Activated CD8-positive, alpha-beta memory T cell treated with anti-CD3 and anti-CD28 coated beads, Interleukin-2, amount 50 U/mL, for 24 hours (primary cell): Measurements from ENCODE around the gene CALB2.
A peak's percentile ranks its signal among the peaks of the same experiment; 100 is the strongest.

Experiments
- DNase-seq: peaks from one replicate; pipeline ENCODE4 v3.0.0-alpha.2; 2020; ENCODE audit errors: extremely low read depth

CALB2 gene

DNA sequence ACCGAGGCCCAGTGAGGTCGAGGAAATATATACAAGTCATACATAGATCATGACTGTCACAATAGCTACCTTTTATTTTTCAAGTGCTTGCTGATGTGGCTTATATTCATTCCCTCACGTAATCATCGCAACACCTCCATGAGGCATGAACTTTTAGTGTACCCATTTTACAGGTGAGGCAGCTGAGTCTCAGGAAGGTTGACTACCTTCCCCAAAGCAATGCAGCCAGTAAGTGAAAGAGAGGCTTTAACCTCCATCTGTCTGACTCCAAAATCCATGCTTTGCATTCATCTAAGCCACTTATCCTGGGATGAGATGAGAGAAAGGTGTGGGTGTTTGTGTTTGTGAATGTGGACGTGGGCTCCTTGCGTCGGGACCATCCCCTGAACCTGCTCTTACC is 30.8 kb downstream of the CALB2 start:
- DNase-seq, result no peak

DNA sequence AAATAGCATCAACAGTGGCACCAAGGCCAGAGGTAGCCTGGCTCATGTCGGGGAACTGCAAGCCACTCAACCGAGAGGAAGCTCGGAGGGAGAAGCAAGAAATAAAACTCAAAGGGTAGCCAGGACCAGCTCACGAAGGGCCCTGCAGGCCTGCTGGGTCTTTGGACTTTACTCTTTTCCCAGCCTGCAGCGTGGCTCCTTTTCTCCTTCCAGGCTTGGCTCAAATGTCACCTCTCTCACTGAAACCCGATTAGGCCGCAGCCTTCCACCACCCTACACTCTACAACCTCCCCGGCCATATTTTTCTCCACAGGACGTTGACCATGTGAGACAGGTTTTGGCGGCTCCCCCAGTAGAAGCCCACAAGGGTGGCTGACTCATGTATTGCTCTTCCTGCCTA is 38.1 kb downstream of the CALB2 start:
- DNase-seq, result no peak

DNA sequence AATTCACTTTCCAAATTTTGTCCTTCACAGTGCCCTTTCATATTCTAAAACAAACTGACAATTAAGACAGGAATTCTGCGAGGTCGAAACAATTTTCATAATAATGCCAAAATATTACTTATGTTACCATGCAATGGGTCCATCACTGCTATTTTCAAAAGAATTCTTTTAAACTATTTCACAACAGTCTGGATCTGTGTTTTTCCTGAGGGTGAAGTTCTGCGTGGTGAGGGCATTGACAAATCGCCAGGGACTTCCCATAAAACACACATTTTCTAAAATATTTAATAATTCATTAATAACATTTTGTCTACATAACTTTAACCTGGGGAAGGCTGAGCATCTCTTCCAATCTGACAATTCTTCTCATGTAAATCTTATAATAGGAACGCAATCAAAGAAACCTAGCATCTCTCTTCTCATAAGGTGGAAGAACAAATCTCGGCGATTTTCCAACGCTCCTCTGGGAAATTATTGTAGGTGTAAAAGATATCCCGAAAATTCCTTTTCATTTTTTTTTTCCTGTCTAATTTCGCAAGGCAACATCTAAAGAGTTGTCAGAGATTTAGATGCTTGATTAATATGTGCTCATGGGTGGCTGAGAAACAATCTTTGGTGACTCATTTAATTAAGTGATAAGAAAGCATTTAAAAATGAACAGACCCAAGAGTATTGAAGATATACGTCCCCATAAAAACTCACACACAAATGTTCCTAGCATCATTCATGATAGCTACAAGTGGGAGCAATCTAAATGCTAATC is 41.5 kb downstream of the CALB2 start:
- DNase-seq, result no peak

DNA sequence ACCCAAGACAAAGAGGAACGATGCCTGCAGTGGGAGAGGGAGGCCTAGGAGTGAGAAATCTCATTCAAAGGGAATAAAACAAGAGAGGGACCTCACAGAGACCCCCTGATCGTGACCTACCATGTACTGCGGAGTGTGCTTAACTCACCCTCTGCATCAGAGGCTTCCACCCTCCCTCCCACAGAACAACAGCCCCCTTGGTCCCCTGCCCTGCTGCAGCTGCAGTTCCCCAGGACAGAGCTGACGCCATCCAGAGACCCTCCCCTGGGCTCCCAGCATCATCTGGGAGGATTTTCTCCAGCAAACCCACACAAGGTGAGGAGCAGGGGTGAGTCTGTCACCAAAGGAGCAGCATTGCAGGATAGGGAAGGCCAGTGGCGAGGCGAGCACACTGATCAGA is 43.5 kb downstream of the CALB2 start:
- DNase-seq, result no peak

DNA sequence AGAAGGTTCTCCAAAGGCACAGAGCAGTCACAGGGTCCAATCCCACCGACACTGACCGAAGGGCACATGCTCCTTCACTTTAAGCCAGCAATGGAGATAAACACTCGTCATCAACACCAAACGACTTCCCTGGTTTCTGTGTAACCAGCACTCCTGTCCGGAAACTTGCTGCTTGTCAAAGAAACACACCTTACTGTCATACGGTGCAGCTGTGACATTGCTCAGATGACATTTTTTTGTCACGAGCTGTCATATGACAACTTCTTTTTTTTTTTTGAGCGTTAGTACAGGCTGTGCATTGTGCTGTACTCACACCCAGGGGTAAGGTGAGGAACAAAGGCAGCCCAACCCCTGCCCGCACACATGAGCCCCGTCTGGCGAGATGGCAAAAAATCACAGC is 44.2 kb downstream of the CALB2 start:
- DNase-seq, result no peak

DNA sequence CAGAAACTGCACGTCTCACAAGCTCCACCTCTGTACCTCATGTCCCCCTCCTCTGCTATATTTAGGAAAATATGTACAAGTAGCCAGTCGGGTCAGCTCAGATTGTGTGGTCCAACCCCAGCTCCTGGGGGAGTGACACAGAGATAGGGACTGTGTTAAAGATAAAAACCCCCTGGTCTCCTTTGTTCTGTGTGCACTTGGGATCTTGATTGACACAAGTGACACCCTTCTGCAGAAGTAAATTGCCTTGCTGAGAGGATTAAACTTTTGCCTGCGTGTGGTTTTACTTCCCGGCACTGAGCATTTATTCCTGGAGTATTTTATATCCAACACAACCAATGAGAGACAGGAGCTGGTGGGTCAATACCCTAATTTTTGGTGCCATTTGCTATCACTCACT is 45.8 kb downstream of the CALB2 start:
- no peak for DNase-seq

DNA sequence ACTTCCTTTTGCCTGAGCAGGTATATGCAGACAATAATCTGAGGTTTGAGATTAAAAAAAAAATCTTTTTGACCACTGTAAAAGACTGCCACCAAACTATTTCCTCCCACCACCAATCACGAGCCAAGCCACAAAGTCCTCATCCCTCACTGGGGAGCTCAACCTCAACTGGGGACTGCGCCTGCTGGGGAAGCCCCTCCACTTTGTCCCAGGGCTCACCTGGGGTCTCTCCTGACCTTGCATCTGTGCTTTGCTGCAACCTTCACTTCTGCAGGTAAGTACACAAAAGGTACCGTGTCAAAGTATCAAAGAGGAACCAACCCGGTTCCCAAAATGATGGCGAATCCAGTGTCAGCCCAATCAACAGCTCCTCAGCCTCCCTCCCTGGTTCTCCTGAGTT is 47.8 kb downstream of the CALB2 start:
- DNase-seq, result no peak

DNA sequence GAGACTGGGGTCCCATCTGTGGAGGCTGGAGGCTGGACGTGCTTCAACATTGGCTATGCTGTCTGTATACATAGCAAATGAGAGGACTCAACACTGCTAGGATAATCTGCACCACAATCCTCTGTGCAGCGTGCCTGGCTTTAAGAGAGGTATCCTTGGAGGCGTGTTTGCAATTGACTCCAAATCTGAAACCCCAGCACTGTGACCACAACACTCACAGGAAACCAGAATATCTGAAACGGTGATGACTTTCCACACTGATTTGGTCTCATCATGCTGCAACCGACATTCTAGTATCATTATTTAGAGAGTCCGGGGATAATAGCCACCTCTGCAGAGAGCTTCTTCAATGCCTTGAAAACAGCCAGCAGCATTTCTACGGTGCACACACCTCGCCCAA is 48.2 kb downstream of the CALB2 start:
- DNase-seq, result no peak

DNA sequence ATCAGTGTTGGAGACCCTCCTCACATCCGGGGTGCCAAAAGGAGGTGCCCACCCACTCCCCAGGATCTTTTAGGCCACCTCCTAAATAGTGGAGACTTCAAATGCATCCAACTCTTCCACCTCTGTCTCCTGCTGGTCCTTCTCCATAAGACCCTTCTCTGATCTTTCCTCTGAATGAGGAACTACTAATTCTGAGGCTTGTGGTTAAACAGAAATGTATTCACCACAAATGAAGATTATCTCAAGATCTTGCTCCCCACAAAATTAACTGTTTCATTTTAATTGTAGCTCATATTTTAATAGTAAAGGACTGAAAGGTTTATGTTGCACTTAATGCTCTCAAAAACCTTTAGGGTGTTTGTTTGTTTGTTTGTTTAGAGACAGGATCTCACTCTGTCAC is 49.2 kb downstream of the CALB2 start:
- no peak for DNase-seq

DNA sequence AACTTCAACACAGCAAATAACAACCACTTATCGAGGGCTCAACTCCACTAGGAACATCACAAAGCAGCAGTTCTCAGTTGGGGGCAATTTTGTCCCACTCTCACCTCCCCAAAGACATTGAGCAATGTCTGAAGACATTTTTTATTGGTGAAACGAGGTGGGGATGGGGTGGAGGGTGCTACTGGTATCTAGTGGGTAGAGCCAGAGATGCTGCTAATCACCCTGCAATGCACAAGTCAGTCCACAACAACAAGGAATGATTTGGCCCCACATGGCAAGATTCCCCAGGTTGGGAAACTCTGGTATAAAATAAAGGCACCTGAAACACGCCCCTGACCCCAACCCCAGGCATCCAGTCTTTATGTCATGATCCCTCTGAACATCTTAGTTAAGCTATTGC is 50.0 kb downstream of the CALB2 start:
- no peak for DNase-seq

DNA sequence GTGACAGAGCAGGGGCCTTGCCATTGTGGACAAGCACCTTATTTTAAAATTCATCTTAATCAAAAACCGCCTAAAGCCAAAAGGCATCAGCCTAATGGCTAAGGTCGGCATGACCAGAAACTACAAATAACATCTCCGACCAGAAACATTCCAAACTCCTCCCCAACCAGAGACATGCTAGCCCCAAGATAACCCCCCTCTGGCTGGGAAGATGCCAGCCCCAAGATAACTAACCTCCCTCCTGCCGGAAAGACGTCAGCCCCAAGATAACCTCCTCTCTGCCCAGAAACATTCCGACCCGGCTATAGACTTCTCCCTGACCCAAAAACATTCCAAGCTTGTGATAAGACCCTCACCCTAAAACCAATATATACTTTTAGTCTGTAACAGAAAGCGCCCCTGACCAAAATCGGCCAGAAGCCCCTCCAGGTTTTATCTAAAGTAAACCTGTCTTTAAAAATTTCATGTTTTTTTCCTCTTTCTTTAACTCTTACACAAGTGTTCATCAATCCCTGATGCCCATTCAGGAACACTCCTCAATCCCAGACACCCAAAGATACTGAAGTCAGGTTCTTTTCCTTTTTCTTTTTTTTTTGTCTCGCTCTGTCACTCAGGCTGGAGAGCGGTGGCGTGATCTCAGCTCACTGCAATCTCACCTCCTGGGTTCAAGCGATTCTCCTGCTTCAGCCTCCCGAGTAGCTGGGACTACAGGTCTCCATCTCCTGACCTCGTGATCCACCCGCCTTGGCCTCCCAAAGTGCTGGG is 50.7 kb downstream of the CALB2 start:
- DNase-seq, result no peak

DNA sequence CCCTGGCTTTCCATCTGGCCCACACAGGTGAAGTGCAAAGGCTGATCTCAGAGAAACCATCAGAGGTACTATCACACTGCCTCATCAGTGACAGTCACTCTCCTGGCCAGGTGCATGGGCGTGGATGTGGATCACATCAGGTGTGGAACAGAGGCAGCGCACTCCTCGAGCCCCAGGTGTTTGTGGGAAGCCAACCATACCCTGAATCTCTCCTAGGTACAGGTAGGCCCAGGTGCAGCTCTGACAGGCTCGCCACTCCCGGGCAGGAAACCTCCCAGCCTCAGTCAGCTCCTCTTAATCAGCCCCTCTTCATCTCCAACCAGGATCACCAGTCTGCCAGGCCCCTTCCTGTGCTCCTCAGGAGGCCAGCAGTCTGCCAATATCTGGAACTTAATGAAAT is 51.6 kb downstream of the CALB2 start:
- no peak for DNase-seq

DNA sequence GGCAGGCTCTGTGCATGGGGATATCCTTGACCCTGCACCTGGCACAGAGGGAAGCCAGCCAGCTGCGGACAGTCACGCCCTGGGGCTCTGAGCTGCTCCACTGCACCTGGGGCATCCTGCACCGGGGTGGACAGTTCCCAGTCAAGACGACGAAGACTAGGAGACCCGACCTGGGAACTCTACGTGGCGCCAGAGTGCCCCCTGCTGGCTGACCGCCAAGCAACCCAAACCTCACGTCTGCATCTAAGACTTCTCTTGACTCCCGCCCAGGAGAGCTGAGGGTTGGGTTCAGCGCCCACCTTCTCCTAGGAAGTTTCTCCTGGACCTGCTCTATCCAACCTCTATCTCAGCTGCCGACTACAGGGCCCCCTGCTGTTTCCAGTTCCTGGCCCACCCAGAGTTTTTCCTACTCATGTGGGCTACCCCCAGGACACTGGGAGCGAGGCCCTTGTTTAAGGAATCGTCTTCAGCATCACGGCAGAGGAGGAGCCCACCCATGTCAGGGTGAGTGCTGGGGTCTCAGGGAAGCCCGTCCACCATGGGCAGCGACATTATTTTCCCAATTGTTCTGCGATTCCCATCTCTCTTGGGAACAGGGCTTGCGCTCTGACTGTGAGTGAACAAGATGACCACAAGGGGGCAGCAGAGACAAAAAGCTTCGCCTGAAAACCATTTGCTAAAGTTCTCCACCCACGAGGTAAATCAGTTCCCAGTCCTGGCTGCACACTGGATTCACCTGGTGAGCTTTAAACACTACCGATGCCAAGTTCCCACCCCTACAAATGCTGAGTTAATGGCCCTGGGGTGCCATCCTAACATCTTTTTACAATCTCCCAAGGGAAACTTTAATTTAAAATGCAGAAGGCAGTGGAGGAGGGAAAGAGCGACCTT is 54.0 kb downstream of the CALB2 start:
- peak; percentile 28 for DNase-seq

DNA sequence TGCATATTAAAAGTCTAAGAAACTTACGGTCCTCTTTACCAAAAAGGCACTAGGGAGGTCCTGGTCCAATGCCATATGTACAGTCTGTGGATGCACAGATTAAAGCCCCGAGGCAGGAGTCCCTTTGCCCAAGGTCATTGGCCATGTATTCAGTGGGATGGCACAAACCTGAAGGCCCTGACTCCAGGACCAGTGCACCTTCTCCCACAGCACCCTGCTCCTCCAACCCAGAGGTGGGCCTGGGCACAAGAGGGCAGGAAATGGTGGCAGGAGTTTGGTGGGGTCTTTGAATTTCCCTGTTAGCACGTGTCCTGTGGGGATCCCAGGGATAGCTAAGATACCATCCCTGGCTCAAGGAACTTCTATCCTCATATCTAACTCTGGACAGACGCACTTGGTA is 54.8 kb downstream of the CALB2 start:
- no peak for DNase-seq

DNA sequence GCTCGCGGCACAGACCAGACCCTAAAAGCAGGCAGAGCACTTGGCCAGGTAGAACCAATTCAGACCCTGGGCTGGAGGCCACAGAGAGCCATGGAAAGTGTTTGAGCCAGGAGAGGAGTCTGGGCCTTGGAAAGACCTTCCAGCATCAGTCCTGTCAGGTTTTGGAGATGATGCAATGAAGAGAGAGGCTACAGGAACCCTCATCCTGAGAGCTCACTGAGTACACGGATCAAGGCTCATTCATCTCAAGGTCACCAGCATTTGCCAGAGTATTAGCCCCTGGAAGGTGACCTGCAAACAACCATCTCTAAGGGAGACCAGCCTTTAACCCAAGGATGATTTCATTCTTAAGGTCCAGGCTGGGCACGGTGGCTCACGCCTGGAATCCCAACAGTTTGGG is 55.5 kb downstream of the CALB2 start:
- DNase-seq, result no peak

DNA sequence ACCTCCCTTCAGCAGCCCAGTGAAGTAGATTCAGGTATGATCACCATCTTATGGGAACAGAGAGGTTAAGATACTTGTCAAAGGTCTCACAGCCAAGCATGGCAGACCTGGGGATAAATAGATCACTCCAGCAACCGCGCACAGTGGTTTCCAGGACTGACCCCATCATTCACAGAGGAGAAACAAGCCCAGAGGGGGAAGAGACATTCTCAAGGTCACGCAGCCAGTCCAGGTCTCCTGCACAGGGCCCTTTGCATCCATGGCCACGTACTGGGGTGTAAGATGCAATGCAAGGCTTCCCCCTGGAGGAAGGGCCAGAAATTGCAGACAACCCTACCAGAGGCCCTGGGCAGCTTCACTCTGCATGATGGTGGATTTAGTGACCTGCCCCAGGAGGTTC is 63.4 kb downstream of the CALB2 start:
- no peak for DNase-seq

DNA sequence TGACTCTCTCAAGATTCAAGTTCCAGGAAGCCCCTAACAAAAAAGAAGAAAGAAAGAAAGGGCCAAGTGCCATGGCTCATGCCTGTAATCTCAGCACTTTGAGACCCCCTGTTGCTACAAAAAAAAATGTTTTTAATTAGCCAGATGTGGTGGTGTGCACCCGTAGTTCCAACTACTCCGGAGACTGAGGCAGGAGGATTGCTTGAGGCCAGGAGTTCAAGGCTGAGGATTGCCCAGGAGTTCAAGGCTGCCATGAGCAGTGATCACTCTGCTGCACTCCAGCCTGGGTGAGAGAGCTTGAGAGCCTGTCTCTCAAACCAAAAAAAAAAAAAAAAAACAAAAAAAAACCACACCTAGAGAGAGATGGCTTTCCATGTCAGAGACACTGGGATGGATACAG is 64.5 kb downstream of the CALB2 start:
- no peak for DNase-seq

DNA sequence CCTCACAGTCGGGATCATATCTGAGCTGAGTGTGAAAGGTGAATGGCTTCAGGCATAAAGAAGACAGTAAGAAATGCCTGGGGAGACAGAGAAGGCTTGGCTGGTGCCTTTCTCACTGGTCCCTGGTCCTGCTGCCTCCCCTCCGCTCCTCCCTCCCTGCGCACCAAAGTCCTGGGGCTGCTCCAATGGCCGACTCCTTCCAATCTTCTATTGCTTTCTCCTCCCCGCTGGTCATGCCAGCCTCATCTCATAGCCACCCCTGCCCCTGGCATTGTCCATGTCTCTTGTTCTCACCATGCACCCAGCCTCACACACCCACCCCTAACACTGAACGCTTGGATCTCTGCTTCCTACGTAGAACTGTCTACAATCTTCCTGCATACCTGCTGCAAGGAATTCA is 65.3 kb downstream of the CALB2 start:
- no peak for DNase-seq

DNA sequence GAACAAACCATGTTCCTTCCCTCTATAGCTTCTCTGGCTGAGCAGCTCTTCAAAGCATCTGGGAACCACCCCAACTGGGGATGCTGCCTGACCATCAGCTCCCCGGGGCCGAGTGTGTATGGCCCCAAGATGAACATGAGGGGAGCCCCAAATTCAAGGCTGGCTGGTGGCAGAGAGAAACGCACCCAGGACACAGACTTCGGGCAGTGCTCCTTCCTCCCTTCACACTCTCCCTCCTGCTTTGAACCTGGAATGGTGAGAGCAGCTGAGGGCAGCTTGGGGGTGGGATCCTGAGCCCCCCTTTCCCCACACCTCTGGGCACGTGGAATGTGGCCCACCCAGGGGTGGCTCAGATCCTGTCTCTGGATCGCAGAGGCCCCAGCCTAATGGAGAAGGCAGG is 66.1 kb downstream of the CALB2 start:
- DNase-seq, result no peak

DNA sequence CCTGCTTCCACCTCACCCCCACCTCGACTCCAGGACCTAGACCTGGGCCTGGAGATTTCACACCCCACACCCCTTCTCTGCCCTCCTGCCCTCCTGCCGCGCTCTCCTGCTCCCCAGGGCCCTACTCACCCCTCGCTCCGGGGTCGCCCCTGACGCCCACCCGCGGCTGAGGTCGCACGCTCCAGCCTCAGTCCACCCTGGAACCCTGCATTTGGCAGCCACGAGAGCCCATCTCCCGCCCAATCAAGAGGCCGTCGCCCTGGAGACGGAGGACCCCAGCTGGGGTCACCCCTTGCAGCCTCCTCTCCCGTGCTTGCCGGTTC is 67.2 kb downstream of the CALB2 start:
- DNase-seq, result no peak

DNA sequence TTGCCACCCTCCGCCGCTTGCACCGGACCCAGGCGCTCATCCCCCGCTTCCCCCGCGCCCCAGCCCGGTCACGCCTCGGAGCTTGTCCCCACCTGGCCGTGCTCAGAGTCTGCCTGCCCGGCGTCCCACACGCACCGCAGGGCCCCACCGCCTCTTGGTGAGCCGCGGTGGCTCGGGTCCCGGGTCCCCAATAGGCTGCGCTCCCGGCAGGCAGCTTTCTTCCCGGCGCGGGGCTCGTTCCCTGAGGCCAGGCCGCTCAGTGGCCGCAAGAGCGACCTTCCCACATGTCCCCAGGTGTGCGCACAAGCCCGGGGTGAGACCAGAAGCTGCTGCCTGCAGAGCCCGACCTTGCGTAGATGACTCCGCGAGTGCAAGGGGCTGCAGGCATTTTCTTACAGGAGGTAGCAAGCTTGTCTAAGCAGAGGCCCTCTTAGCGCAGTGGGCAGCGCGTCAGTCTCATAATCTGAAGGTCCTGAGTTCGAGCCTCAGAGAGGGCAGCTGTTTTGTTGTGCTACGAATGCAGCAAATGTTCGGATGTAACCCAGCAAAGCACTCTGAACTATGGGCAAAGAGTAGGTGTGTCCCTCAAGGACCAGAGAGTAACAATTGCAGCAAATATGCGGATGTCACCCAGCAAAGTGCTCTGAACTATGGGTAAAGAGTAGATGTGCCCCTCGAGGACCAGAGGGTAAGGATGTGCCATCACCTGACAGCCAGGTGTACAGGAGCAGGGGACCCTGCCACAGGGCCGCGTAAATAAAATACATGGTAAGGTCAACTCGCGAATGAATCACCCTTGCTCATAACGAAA is 67.8 kb downstream of the CALB2 start:
- no peak for DNase-seq
